Lung (tissue), 16 donors: ENCODE results near the gene EML2. TPM values are rescaled to one million over a fixed set of nuclear protein-coding genes. Genes with fewer than 3 reads are reported as not detected.
A peak's percentile ranks its signal among the peaks of the same experiment; 100 is the strongest.
"Not testable (repeated sequence)": the region's sequence is repeated elsewhere in the genome, so short reads cannot be mapped to it uniquely, and the experiment has no call there.

Experiments
- ATAC-seq: fragments of 200-7000 bp; cut with Tn5 transposase; one replicate; pipeline ENCODE4 v1.9.1; 2020; ENCODE audit warnings: moderate number of reproducible peaks; ENCODE audit not compliant: insufficient read depth, low FRiP score
- DNase-seq, 3 donors: peaks; one replicate each; pipeline ENCODE4 v3.0.0-alpha.2; 2013 to 2017
- H3K27ac ChIP-seq, 2 donors: one replicate each; pipeline ENCODE4 v1.5.1; 2013; ENCODE audit warnings: mild to moderate bottlenecking in 2 of 2, moderate library complexity in 2 of 2, control low read depth in 1 of 2, inconsistent platforms in 1 of 2, low read depth in 1 of 2, low read length in 1 of 2
- H3K27me3 ChIP-seq, 3 donors: one replicate each; pipeline ENCODE4 v1.5.1; 2013; ENCODE audit warnings: low read length in 2 of 3; ENCODE audit not compliant: control insufficient read depth in 3 of 3, insufficient read depth in 3 of 3
- H3K36me3 ChIP-seq, 4 donors: one replicate each; pipeline ENCODE4 v1.5.1; 2013; ENCODE audit warnings: low read length in 4 of 4, mild to moderate bottlenecking in 1 of 4, moderate library complexity in 1 of 4; ENCODE audit not compliant: control insufficient read depth in 4 of 4, insufficient read depth in 4 of 4
- H3K4me1 ChIP-seq, 5 donors: one replicate each; pipeline ENCODE4 v1.5.1; 2013; ENCODE audit warnings: low read length in 5 of 5, mild to moderate bottlenecking in 2 of 5, moderate library complexity in 1 of 5; ENCODE audit not compliant: control insufficient read depth in 5 of 5, insufficient read depth in 5 of 5
- H3K4me3 ChIP-seq: one replicate; pipeline ENCODE4 v1.5.1; 2013; ENCODE audit warnings: mild to moderate bottlenecking, control low read depth, moderate library complexity
- H3K9ac ChIP-seq, 2 donors: one replicate each; pipeline ENCODE4 v1.5.1; 2013; ENCODE audit warnings: low read length in 2 of 2, control low read depth in 1 of 2; ENCODE audit not compliant: insufficient read depth in 1 of 2
- H3K9me3 ChIP-seq, 4 donors: one replicate each; pipeline ENCODE4 v1.5.1; 2013; ENCODE audit warnings: low read length in 3 of 4, mild to moderate bottlenecking in 1 of 4, moderate library complexity in 1 of 4; ENCODE audit not compliant: control insufficient read depth in 4 of 4, insufficient read depth in 3 of 4
- WGBS, 2 donors: extraction: QIAGEN DNeasy Blood & Tissue Kit; methylation state at CpG; one replicate each; pipeline ENCODE4 v1.1.7; 2013; 5-methylcytosine and 5-hydroxymethylcytosine counted together
- long read RNA-seq, 5 donors: transcript quantifications; one replicate each; lab custom pipeline, GENCODE V29; 2026
- polyA plus RNA-seq, 2 donors: library from polyadenylated mRNA; stranded (reverse); fragments of 200-250 nt; gene quantifications; one replicate each; pipeline ENCODE4 v1.2.1, GENCODE V29; 2013
- total RNA-seq, 2 donors: library from RNA; depleted of rRNA in 1 of 2; stranded (reverse); fragments of >200 nt in 1 of 2; gene quantifications; one replicate each; pipeline ENCODE4 v1.2.1, GENCODE V29; 2014 to 2021
- TF ChIP-seq, protein P1 (sequence below): IDR thresholded peaks from 2 replicates; pipeline ENCODE4 v1.5.1; 2012; ENCODE audit warnings: mild to moderate bottlenecking; ENCODE audit errors: control extremely low read depth, extremely low read depth
- donor health status: control.
- donor health status: control.
- donor health status: Bipolar disorder and iron deficiency.
- donor health status: healthy.
- donor health status: DM: yes; HTN: yes; CAD: no.

Gene EML2, protein sequence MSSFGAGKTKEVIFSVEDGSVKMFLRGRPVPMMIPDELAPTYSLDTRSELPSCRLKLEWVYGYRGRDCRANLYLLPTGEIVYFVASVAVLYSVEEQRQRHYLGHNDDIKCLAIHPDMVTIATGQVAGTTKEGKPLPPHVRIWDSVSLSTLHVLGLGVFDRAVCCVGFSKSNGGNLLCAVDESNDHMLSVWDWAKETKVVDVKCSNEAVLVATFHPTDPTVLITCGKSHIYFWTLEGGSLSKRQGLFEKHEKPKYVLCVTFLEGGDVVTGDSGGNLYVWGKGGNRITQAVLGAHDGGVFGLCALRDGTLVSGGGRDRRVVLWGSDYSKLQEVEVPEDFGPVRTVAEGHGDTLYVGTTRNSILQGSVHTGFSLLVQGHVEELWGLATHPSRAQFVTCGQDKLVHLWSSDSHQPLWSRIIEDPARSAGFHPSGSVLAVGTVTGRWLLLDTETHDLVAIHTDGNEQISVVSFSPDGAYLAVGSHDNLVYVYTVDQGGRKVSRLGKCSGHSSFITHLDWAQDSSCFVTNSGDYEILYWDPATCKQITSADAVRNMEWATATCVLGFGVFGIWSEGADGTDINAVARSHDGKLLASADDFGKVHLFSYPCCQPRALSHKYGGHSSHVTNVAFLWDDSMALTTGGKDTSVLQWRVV
- 10 to 100 TPM; 31.9 to 74.5 TPM for total RNA-seq
- 10 to 100 TPM; 32.5 to 47.7 TPM for polyA plus RNA-seq
- long read RNA-seq, donor 1, transcript EML2-201 (19 exons, 2,264 nt): major isoform, 5 of 6 reads
- long read RNA-seq, donor 1, partial matches to known transcripts: 0 of 6 reads
- long read RNA-seq, donor 1, other reads (novel, unspliced or antisense): 0 of 6 reads
- long read RNA-seq, donor 2: 0 reads
- long read RNA-seq, donor 3, partial matches to known transcripts: 0 of 2 reads
- long read RNA-seq, donor 3, other reads (novel, unspliced or antisense): 0 of 2 reads
- long read RNA-seq, donor 4, partial matches to known transcripts: 0 of 4 reads
- long read RNA-seq, donor 4, other reads (novel, unspliced or antisense): 0 of 4 reads
- long read RNA-seq, donor 5, partial matches to known transcripts: 0 of 4 reads
- long read RNA-seq, donor 5, other reads (novel, unspliced or antisense): 0 of 4 reads

DNA sequence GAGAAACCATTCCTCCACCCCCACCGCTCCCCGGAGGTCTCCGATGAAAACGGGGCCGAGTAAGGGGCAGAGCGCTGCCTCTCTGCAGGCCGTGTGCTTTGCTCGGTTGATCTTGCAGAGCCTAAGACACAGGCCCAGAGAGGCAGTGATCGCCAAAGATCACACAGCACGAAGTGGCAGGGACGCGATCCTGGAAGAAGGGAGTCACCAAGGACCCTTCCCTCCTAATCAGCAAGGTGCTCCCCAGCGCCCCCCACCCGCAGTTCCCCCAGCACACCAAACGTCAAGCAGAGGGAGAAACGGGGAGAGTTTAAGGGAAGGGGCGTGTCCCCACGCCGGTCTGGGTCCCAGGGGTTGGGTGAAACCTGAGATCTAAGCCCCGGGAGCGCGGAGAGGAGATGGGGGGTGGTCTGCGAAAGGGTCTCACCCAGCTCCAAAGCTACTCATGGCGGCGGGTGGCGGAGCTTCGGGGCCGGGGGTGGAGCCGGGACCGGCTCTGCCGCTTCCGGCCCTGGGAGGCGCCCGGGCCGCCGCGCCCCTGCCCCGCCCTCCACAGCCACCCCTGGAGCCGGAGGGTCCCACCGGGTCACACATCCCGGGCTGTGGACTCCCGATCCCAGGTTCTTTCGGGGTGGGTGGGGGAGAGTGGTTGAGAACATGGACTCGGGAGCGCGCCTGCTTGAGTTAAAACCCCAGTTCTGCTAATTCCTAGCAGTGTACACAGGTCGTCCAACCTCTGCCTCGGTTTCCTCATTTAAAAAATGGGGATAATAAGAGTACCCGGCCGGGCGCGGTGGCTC, at the start of gene EML2:
TSS of gene EML2 (minus strand) at position 468 of the 800 bp plus-strand sequence. CDS start at position 447, 21 bp downstream.
- 3 to 4% methylated on average over 51 to 52 of the region's 52 CpGs for WGBS, 2 donors
- Histone ChIP-seq H3K4me3 (peak within 1 kb of the TSS; percentile 64), H3K27ac (peak within 1 kb of the TSS in 1 of 2 donors; percentile 73), H3K9ac (peak within 1 kb of the TSS; percentile 36 to 59), H3K9me3 (no peaks in the 10 kb centered on the region), H3K27me3 (peaks cover 0 to 10% (median 5%) of the 10 kb centered on the region in 3 donors), H3K36me3 (no peaks in the 10 kb centered on the region), H3K4me1 (peaks cover 0 to 21% (median 0%) of the 10 kb centered on the region in 5 donors)
- ATAC-seq (no peak), DNase-seq (peak; percentile 69 to 79 (median 77))
- TF ChIP-seq, protein P1, sequence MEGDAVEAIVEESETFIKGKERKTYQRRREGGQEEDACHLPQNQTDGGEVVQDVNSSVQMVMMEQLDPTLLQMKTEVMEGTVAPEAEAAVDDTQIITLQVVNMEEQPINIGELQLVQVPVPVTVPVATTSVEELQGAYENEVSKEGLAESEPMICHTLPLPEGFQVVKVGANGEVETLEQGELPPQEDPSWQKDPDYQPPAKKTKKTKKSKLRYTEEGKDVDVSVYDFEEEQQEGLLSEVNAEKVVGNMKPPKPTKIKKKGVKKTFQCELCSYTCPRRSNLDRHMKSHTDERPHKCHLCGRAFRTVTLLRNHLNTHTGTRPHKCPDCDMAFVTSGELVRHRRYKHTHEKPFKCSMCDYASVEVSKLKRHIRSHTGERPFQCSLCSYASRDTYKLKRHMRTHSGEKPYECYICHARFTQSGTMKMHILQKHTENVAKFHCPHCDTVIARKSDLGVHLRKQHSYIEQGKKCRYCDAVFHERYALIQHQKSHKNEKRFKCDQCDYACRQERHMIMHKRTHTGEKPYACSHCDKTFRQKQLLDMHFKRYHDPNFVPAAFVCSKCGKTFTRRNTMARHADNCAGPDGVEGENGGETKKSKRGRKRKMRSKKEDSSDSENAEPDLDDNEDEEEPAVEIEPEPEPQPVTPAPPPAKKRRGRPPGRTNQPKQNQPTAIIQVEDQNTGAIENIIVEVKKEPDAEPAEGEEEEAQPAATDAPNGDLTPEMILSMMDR: peak; percentile 12

DNA sequence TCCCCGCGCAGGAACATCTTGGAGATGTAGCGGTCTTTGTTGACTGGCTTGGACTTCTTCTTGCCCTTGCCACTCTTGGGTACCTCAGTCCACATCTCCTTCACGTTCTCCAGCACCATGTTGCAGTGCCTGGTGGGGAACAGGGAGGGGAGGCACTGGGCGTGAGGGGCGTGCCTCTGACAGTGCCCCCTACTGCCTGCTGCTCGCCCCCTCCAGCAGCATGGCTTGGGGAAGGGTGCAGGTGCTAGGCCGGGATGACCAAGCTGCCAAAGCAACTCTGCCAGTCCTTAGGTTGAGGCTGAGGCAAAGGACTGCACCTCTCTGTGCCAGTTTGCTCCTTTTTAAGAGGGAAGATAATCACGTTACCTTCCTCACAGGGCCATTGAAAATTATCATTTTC, 48.4 kb upstream of the EML2 start:
- ATAC-seq: no peak

DNA sequence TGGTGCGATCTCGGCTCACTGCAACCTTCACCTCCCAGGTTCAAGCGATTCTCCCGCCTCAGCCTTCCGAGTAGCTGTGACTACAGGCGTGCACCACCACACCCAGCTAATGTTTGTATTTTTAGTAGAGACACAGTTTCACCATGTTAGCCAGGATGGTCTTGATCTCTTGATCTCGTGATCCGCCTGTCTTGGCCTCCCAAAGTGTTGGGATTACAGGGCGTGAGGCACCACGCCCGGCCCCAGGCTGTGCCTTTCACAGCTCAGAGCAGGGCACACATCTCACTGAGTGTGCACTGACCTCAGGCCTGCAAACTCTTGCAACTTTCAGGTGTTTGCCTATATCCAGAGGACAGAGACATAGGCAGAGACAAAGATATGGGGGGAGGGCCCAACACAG, 45.8 kb upstream of the EML2 start:
- not testable (repeated sequence) for H3K27me3 ChIP-seq, H3K4me1 ChIP-seq, H3K27ac ChIP-seq, H3K4me3 ChIP-seq, H3K9me3 ChIP-seq, DNase-seq, H3K9ac ChIP-seq, ATAC-seq
- peaks cover 13 to 32% (median 26%) of the 10 kb centered on the region in 4 donors for H3K36me3 ChIP-seq
- WGBS, 2 donors: 85 to 87% methylated on average over 11 of the region's 11 CpGs

More for the DNA sequence above, 48.4 kb upstream of the EML2 start:
- Histone ChIP-seq H3K9ac (no peak overlapping the region), H3K27ac (no peak overlapping the region), H3K27me3 (no peaks in the 10 kb centered on the region), H3K4me1 (peaks cover 0 to 4% (median 0%) of the 10 kb centered on the region in 5 donors), H3K36me3 (peaks cover 13 to 32% (median 26%) of the 10 kb centered on the region in 4 donors), H3K9me3 (no peaks in the 10 kb centered on the region), H3K4me3 (no peak overlapping the region)
- no peak for DNase-seq
- TF ChIP-seq, protein P1: no peak
- WGBS, 2 donors: 91 to 96% methylated on average over 9 of the region's 9 CpGs
